Stimulated activated CD4-positive, alpha-beta T cell treated with anti-CD3 and anti-CD28 coated beads, Interleukin-4, amount 100 ng/mL, for 1 hour (primary cell): ENCODE data around the gene TIMM50.
"Not testable (repeated sequence)": the region's sequence is repeated elsewhere in the genome, so short reads cannot be mapped to it uniquely, and the experiment has no call there.

Experiments used
- DNase-seq: peaks from one replicate; pipeline ENCODE4 v3.0.0-alpha.2; 2020

TIMM50 gene

GRCh38 chr19:39480337-39481228, at the start of gene TIMM50:
Gene TIMM50, plus strand, starts transcription at chr19:39480838. Its CDS starts 16 bp downstream, at chr19:39480854.
- DNase-seq = peak; percentile 99

GRCh38 chr19:39432677-39433025, 48.0 kb upstream of the TIMM50 start:
- no peak for DNase-seq

- no peak for DNase-seq
These were observed 47.1 kb upstream of the TIMM50 start for GRCh38 chr19:39433480-39434079.

DNA sequence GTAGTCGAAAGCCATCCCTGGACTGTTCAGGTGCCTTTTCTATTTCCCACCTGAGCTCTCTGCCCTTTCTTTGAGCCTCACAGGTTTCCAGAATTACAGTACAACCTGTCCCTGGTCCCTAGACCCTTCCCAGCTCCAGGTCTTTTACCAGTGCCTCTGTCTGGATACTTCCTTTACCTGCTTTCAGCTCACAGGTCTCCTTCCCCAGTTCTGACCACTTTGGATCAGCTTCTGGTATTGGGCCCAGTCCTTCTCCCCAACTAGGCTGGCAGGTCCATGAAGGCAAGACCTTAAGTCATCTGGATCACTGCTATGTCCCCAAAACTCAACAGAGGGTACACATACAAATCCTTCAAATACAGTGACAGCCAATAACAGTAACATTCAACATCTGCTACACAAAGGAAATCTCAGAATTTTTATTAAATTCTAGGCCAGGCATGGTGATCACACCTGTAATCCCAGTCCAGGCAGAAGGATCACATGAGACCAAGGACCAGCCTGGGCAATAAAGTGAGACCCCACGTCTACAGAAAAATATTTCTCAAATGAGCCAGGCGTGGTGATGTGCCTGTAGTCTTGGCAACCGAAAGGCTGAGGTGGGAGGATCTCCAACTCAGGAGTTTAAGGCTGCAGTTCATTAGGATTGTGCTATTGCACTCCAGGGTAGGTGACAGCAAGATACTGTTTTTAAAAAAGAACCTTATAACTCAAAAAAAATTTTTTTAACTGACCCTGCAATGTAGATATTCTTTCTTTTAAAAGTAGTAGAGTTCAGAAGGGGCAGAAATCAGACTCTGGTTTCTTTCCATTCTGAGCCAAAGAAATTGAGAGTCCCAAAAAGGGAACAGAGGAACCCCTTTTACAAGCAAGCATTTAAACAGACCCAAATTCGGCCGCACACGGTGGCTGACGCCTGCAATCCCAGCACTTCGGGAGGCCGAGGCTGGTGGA, 46.2 kb upstream of the TIMM50 start:
- DNase-seq = no peak

DNA sequence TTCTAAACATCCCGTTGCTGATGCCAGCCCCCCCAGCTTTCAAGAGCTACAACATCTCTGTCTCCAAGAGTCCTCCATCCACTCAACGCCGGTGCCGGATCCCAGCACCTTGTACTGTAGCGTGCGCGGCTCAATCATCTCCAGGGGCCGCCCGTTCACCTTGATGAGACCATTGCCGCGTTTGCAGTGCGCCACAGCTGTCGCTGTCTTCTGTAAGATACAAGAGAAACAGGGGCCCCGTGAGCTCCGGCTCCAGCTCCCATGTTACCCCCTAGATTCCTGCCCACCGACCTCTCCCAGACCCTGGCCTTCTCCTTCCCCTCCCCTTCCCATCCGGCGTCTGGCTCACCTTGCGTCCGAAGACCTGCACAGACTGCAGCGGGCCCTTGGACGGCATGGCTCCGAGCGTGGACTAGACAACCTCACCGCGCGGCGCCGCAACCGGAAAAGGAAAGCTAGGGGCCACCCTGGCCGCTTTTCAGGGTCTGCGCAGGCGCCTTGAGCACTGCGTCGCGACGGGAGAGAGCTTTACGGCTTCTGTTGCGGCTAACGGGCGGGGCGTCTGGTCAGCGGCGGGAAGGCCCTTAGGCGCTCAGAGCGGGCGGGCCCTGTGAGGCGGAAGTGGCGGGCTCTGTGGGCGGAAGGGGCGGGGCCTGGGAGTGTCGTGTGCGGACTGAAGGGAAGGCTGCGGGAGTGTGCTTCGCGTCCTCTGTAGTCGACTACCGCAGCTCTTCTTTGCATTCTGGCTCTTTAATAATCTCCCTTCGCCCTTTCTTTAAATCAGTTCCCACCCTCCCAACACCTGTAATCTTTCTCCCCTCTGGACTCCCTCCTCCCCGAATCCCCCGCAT, 44.9 kb upstream of the TIMM50 start, which contains the start of gene RPS16:
Gene RPS16 (minus strand): TSS at position 451 of the 851 bp plus-strand sequence. CDS start 54 bp downstream, at position 397.
- peak; percentile 100 for DNase-seq

- no peak for DNase-seq
These were observed 44.3 kb upstream of the TIMM50 start for GRCh38 chr19:39436350-39436716.

GRCh38 chr19:39438270-39438934, 42.2 kb upstream of the TIMM50 start:
- no peak for DNase-seq

DNA sequence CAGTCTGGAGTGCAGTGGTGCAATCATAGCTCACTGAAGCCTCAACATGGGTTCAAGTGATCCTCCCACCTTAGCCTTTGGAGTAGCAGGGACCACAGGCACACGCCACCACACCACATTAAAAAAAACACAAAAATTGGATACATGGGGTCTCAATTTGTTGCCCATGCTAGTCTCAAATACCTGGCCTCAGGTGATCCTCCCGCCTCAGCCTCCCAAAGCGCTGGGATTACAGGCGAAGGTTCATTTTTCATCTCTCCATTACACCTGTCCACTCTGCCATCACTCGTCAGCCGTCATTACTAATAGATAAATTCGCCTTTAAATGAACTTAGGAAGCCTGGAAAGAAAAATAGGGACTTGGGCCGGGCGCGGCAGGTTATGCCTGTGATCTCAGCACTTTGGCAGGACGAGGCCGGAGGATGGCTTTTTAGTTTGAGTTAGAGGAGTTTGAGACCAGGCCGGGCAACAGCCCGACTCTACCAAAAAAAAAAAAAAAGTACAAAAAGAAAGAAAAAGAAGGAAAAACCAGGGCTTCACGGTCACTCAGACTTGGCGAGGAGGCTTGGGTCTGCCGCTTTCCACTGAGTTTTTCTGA, 35.9 kb upstream of the TIMM50 start:
- no peak for DNase-seq

GRCh38 chr19:39445196-39446111, 35.2 kb upstream of the TIMM50 start, which contains the start of gene SUPT5H:
Gene SUPT5H, plus strand, starts transcription at chr19:39445582. Its CDS starts 309 bp downstream, at chr19:39445891.
- DNase-seq = peak; percentile 96

DNA sequence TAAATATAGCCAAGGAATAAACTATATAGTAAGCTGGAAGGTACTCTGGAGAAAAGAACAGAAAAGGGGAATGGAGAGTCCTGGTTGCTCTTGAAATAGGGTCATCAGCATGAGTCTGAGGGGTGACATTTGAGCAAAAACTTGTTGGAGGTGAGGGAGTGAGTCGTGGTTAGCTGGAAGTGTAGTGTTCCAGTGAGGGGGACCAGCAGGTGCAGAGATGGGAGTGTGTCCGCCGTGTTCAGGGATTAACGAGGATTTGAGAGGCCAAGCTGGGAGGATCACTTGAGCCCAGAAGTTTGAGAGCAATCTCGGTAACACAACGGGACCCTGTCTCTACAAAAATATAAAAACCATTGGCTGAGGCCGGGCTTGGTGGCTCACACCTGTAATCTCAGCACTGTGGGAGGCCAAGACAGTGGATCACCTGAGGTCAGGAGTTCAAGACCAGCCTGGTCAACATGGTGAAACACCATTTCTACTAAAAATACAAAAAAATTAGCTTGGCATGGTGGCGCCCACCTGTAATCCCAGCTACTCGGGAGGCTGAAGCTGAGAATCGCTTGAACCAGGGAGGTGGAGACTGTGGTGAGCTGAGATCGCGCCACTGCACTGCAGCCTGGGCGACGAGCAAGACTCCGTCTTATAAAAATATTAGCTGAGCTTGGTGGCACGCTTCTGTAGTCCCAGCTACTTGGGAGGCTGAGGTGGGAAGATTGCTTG, 34.1 kb upstream of the TIMM50 start:
- no peak for DNase-seq

- DNase-seq = no peak
These were observed 32.4 kb upstream of the TIMM50 start for GRCh38 chr19:39448271-39448670.

DNA sequence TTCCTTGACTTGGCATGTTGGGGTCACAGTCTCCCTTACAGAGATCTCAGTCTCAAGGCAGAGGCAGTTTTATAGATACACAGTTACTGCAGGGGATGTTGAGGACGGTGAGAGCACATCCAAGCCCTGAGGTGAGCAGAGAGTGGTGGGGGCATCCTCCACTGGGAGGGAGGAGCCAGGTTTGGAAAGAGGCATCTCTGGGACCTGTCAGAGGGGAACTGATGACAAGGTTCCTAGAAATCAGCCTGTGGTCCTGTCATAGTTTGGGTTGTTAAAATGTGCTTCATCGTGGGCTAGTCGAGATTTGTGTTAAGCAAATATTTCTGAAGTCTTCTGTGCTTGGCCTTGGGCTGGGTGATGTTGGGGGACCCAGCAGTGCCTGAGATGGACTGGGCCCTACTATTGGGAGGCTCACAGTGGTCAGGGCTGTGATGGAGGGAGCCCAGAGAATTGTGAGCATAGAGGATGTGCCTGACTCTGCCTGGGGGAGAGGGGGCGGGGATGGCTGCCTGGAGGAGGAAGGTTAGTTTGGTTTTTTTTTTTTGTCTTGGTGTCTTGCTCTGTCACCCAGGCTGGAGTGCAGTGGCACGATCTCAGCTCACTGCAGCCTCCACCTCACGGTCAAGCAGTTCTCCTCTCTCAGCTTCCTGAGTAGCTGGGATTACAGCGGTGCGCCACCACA, 31.4 kb upstream of the TIMM50 start:
- DNase-seq = no peak

- DNase-seq = not testable (repeated sequence)
These were observed 29.4 kb upstream of the TIMM50 start for GRCh38 chr19:39451257-39451656.

DNA sequence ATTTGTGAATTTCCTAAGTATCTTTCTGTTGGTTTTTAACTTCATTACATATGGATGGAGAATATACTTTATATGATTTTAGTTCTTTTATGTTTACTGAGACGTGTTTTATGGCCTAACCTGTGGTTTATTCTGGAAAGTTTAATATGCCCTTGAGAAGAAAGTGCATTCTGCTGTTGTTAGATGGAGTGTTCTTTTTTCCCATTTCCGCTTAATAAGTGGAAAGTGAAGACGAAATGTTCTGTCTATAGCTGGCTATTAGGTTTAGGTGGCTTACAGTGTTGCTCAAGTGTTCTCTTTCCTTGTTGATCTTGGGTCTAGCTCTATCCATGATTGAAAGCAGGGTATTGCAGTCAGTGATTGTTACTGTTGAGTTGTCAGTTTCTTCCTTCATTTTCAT, 17.2 kb upstream of the TIMM50 start:
- no peak for DNase-seq

- no peak for DNase-seq
These were observed 14.5 kb upstream of the TIMM50 start for GRCh38 chr19:39465956-39466747.

- no peak for DNase-seq
These were observed 12.7 kb upstream of the TIMM50 start for GRCh38 chr19:39467941-39468340.

DNA sequence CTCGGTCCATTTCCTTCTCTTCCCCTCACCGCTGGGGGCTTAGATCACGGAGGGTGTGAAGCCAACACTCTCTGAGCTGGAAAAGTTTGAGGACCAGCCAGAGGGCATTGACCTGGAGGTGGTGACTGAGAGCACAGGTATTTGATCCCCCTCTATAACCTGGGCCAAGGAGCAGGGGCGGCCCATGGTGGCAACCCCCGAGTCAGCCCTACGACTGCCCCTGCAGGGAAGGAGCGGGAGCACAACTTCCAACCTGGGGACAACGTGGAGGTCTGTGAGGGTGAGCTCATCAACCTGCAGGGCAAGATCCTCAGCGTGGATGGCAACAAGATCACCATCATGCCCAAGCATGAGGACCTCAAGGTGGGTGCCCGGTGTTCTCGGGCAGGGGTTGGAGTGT, 11.6 kb upstream of the TIMM50 start:
- DNase-seq = no peak

DNA sequence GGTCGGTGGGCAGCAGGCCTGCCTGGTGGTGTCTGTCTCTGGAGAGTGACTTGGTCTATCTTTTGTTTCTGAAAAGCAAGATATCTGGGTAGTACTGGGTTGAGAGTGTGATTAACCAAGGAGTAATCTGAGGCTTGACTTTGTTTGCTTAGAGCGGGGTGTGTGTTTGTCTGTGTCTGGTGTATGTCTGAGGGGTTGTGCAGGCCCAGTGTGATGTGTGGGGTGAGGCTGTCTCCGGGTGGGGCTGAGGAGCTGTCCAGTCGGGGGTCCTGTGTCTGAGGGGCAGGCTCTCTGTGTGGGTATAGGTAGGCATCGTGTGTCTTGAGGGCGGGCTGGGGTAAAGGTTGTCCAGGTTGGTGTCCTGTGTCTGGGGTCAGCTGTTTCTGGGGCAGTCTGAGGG, 11.1 kb upstream of the TIMM50 start:
- no peak for DNase-seq
